ENCODE results near the gene FGF18. TPM values are rescaled to one million over a fixed set of nuclear protein-coding genes. Genes with fewer than 3 reads are reported as not detected.
"Not testable (repeated sequence)": the region's sequence is repeated elsewhere in the genome, so short reads cannot be mapped to it uniquely, and the experiment has no call there.

Gene FGF18
- total RNA-seq, 1 donor from 2014 or later, result 0.13 TPM

DNA sequence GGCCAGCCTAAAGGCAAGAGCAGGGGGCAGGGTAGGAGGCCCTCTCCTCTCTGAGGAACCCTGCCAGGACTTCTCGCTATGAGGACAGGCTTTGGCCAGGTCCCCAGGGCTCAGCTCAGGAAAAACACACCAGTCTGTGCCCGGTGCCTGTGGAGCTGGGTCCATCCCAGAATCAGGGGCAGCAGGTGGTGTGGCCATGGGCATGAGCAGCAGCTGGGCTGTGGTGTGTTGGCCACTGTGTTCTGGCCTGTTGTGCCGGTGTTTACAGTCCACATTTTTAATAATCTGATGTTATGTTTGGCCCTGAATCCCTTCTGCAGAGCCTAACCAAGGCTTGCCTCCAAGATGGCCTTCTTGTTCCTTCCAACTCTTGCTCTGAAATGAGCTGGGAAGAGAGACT lies 77.0 kb downstream of the FGF18 start:
- no peak overlapping the region for H3K27ac Mint-ChIP-seq (ENCODE audit: unreplicated experiment)
- no peaks in the 10 kb centered on the region for H3K9me3 Mint-ChIP-seq (ENCODE audit: unreplicated experiment)
- TF ChIP-seq, protein P1, sequence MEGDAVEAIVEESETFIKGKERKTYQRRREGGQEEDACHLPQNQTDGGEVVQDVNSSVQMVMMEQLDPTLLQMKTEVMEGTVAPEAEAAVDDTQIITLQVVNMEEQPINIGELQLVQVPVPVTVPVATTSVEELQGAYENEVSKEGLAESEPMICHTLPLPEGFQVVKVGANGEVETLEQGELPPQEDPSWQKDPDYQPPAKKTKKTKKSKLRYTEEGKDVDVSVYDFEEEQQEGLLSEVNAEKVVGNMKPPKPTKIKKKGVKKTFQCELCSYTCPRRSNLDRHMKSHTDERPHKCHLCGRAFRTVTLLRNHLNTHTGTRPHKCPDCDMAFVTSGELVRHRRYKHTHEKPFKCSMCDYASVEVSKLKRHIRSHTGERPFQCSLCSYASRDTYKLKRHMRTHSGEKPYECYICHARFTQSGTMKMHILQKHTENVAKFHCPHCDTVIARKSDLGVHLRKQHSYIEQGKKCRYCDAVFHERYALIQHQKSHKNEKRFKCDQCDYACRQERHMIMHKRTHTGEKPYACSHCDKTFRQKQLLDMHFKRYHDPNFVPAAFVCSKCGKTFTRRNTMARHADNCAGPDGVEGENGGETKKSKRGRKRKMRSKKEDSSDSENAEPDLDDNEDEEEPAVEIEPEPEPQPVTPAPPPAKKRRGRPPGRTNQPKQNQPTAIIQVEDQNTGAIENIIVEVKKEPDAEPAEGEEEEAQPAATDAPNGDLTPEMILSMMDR (IDR thresholded peaks at IDR 0.05; ENCODE audit: unreplicated experiment), result no peak
- H3K4me3 Mint-ChIP-seq (ENCODE audit: unreplicated experiment), result no peak overlapping the region
- no peaks in the 10 kb centered on the region for H3K36me3 Mint-ChIP-seq (ENCODE audit: low read depth, unreplicated experiment)
- DNase-seq (ENCODE audit: low spot score), result no peak
- H3K27me3 Mint-ChIP-seq (ENCODE audit: unreplicated experiment), result peaks cover 4% of the 10 kb centered on the region
- peaks cover 10% of the 10 kb centered on the region for H3K4me1 Mint-ChIP-seq (ENCODE audit: unreplicated experiment)

DNA sequence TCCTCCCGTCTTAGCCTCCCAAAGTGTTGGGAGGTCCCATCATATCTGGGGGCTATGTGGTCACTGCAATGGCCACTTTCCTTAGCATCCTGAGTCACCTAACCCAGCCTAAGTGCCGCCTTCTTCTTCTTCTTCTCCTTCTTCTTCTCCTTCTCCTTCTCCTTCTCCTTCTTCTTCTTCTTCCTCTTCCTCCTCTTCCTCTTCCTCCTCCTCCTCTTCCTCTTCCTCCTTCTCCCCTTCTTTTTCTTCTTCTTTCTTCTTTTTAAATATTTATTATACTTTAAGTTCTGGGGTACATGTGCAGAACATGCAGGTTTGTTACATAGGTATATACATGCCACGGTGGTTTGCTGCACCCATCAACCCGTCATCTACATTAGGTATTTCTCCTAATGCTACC lies 78.0 kb downstream of the FGF18 start:
- H3K36me3 Mint-ChIP-seq (ENCODE audit: low read depth, unreplicated experiment); H3K27ac Mint-ChIP-seq (ENCODE audit: unreplicated experiment); H3K9me3 Mint-ChIP-seq (ENCODE audit: unreplicated experiment): not testable (repeated sequence)

GRCh38 chr5:171498166-171498565 lies 78.7 kb downstream of the FGF18 start:
- H3K4me1 Mint-ChIP-seq (ENCODE audit: unreplicated experiment), result peaks cover 10% of the 10 kb centered on the region
- no peaks in the 10 kb centered on the region for H3K9me3 Mint-ChIP-seq (ENCODE audit: unreplicated experiment)
- H3K27me3 Mint-ChIP-seq (ENCODE audit: unreplicated experiment), result peaks cover 4% of the 10 kb centered on the region

More for the DNA sequence above, 78.0 kb downstream of the FGF18 start:
- not testable (repeated sequence) for H3K4me1 Mint-ChIP-seq (ENCODE audit: unreplicated experiment); H3K4me3 Mint-ChIP-seq (ENCODE audit: unreplicated experiment); DNase-seq (ENCODE audit: low spot score); H3K27me3 Mint-ChIP-seq (ENCODE audit: unreplicated experiment)

GRCh38 chr5:171499611-171500010 lies 80.2 kb downstream of the FGF18 start:
- Mint-ChIP-seq H3K27ac (ENCODE audit: unreplicated experiment) (no peak overlapping the region), H3K4me1 (ENCODE audit: unreplicated experiment) (peaks cover under 1% of the 10 kb centered on the region), H3K36me3 (ENCODE audit: low read depth, unreplicated experiment) (peaks cover under 1% of the 10 kb centered on the region), H3K27me3 (ENCODE audit: unreplicated experiment) (no peaks in the 10 kb centered on the region), H3K4me3 (ENCODE audit: unreplicated experiment) (no peak overlapping the region), H3K9me3 (ENCODE audit: unreplicated experiment) (no peaks in the 10 kb centered on the region)
- DNase-seq (ENCODE audit: low spot score), result no peak
- TF ChIP-seq, protein P1 (IDR thresholded peaks at IDR 0.05; ENCODE audit: unreplicated experiment), result no peak

More at GRCh38 chr5:171498166-171498565, 78.7 kb downstream of the FGF18 start:
- Mint-ChIP-seq H3K27ac (ENCODE audit: unreplicated experiment) (no peak overlapping the region), H3K4me3 (ENCODE audit: unreplicated experiment) (no peak overlapping the region), H3K36me3 (ENCODE audit: low read depth, unreplicated experiment) (no peaks in the 10 kb centered on the region)
- TF ChIP-seq, protein P1 (IDR thresholded peaks at IDR 0.05; ENCODE audit: unreplicated experiment), result no peak
- no peak for DNase-seq (ENCODE audit: low spot score)

- DNase-seq (ENCODE audit: low spot score), result no peak
- Mint-ChIP-seq H3K4me1 (ENCODE audit: unreplicated experiment) (peaks cover 8% of the 10 kb centered on the region), H3K36me3 (ENCODE audit: low read depth, unreplicated experiment) (peaks cover 4% of the 10 kb centered on the region), H3K27ac (ENCODE audit: unreplicated experiment) (no peak overlapping the region), H3K27me3 (ENCODE audit: unreplicated experiment) (no peaks in the 10 kb centered on the region), H3K9me3 (ENCODE audit: unreplicated experiment) (no peaks in the 10 kb centered on the region), H3K4me3 (ENCODE audit: unreplicated experiment) (no peak overlapping the region)
- TF ChIP-seq, protein P1 (IDR thresholded peaks at IDR 0.05; ENCODE audit: unreplicated experiment), result no peak
Observed at GRCh38 chr5:171505473-171506043, 86.1 kb downstream of the FGF18 start.

Measured in endothelial cell (in vitro differentiated cells).